ENCODE results near the gene BRSK2. TPM values are rescaled to one million over a fixed set of nuclear protein-coding genes. Genes with fewer than 3 reads are reported as not detected.
A peak's percentile ranks its signal among the peaks of the same experiment; 100 is the strongest.
"Not testable (repeated sequence)": the region's sequence is repeated elsewhere in the genome, so short reads cannot be mapped to it uniquely, and the experiment has no call there.

Gene BRSK2
- under 1 TPM; 0.15 to 0.80 (median 0.66) TPM for total RNA-seq

DNA sequence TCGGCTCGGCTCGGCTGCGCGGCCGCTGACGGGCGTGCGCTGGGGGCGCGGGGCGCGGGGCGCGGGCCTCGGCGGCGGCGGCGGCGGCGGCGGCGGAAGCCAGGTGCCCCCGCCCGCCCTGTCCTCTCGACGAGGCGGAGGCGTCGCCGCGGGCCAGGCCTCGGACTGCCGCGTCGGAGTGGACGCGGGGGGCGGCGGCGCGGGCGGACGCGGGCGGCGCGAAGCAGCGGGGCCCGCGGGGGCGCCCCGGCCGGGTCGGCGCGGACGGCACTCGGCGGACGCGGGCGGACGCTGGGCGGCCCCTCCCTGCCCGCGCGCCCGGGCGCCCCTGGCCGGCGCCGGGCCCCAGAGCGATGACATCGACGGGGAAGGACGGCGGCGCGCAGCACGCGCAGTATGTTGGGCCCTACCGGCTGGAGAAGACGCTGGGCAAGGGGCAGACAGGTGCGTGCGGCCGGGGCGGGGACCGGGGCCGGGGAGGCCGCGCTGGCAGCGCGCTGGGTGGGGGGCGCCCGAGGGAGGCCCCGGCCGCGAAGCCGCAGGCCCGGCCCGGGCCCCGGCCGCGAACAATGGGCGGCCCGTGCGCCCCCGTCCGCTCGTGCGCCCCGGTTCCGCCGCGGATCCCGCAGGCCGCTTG lies at the start of gene BRSK2:
TSS of gene BRSK2 (plus strand) at position 3 of the 637 bp plus-strand sequence. CDS start at position 354, 351 bp downstream.
- TF ChIP-seq POLR2A (IDR thresholded peaks at IDR 0.05): no peak
- TF ChIP-seq POLR2AphosphoS5 (IDR thresholded peaks at IDR 0.05): no peak
- TF ChIP-seq, protein P1, sequence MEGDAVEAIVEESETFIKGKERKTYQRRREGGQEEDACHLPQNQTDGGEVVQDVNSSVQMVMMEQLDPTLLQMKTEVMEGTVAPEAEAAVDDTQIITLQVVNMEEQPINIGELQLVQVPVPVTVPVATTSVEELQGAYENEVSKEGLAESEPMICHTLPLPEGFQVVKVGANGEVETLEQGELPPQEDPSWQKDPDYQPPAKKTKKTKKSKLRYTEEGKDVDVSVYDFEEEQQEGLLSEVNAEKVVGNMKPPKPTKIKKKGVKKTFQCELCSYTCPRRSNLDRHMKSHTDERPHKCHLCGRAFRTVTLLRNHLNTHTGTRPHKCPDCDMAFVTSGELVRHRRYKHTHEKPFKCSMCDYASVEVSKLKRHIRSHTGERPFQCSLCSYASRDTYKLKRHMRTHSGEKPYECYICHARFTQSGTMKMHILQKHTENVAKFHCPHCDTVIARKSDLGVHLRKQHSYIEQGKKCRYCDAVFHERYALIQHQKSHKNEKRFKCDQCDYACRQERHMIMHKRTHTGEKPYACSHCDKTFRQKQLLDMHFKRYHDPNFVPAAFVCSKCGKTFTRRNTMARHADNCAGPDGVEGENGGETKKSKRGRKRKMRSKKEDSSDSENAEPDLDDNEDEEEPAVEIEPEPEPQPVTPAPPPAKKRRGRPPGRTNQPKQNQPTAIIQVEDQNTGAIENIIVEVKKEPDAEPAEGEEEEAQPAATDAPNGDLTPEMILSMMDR (IDR thresholded peaks at IDR 0.05): no peak
- H3K36me3 ChIP-seq: no peaks in the 10 kb centered on the region
- H3K27ac ChIP-seq: peak within 1 kb of the TSS in 1 of 2 donors; percentile 33
- peaks cover 3 to 33% of the 10 kb centered on the region in 2 donors for H3K27me3 ChIP-seq
- peaks cover 4 to 5% of the 10 kb centered on the region in 2 donors for H3K4me1 ChIP-seq
- peak within 1 kb of the TSS; percentile 39 to 74 (median 47) for H3K4me3 ChIP-seq
- intact Hi-C loops (cut with DNase I; ENCODE audit: low total_unique reads): no loop called here
- DNase-seq (ENCODE audit: low spot score in 2 of 2): no peak
- no peaks in the 10 kb centered on the region for H3K9me3 ChIP-seq

DNA sequence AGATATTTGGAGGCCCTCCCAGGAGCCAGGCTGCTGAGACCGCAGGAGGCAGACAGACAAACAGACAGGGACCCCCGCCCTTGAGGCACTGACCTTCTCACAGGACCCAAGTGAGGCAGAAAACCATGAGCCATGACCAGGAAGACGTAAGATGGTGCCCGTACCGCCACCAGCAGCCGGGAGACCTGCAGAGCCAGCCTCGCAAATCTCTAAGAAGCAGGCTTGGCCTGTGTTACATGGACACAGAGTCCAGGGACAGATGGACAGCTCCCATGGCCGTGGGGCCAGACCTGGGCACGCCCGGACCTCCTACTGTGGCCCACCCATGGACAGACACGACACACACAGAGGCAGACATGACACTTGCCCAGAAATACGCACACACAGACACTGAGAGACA lies 49.6 kb upstream of the BRSK2 start:
- peaks cover 4 to 11% of the 10 kb centered on the region in 2 donors for H3K4me1 ChIP-seq
- H3K9me3 ChIP-seq: no peaks in the 10 kb centered on the region
- no peak for DNase-seq (ENCODE audit: low spot score in 2 of 2)
- no peaks in the 10 kb centered on the region for H3K36me3 ChIP-seq
- no peaks in the 10 kb centered on the region for H3K27me3 ChIP-seq
- intact Hi-C loops (cut with DNase I; ENCODE audit: low total_unique reads): no loop called here
- TF ChIP-seq, protein P1 (IDR thresholded peaks at IDR 0.05): no peak
- no peak for TF ChIP-seq POLR2A (IDR thresholded peaks at IDR 0.05)
- TF ChIP-seq POLR2AphosphoS5 (IDR thresholded peaks at IDR 0.05): no peak
- H3K27ac ChIP-seq: no peak overlapping the region
- H3K4me3 ChIP-seq: no peak overlapping the region

DNA sequence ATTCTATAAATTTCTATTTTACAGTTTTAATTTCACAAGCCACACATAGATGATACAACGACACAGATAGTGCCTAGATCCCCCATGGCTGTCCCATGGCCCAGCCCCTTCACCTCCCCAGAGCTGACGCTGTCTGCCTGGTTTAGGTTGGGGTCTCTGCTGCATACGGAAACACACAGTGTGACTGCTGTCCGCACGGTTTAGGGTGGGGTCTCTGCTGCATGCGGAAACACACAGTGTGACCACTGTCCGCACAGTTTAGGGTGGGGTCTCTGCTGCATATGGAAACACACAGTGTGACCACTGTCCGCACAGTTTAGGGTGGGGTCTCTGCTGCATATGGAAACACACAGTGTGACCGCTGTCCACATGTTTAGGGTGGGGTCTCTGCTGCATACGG lies 48.5 kb upstream of the BRSK2 start:
- H3K36me3 ChIP-seq; H3K4me1 ChIP-seq; H3K4me3 ChIP-seq; intact Hi-C loops (cut with DNase I; ENCODE audit: low total_unique reads); H3K27ac ChIP-seq; H3K9me3 ChIP-seq; H3K27me3 ChIP-seq; DNase-seq (ENCODE audit: low spot score in 2 of 2): not testable (repeated sequence)

DNA sequence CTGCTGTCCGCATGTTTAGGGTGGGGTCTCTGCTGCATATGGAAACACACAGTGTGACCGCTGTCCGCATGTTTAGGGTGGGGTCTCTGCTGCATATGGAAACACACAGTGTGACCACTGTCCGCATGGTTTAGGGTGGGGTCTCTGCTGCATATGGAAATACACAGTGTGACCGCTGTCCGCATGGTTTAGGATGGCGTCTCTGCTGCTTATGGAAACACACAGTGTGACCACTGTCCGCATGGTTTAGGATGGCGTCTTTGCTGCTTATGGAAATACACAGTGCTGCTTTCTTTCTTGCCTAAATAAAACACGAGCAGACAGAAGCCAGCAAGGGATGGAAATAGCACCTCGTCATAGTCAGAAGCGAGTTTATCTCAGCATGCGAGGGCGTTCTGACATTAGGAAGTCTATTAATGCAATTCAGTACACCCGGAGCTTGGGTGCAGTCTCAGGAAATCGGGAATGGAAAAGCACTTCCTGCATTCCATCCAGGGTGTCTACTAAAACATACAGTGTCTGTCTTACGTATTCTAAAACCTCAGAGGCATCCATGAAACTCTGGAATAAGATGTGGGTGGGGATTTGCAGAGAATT lies 47.7 kb upstream of the BRSK2 start:
- no peaks in the 10 kb centered on the region for H3K36me3 ChIP-seq
- no peaks in the 10 kb centered on the region for H3K4me1 ChIP-seq
- DNase-seq (ENCODE audit: low spot score in 2 of 2): no peak
- TF ChIP-seq, protein P1 (IDR thresholded peaks at IDR 0.05): no peak
- TF ChIP-seq POLR2A (IDR thresholded peaks at IDR 0.05): no peak
- no peak for TF ChIP-seq POLR2AphosphoS5 (IDR thresholded peaks at IDR 0.05)
- H3K27ac ChIP-seq: no peak overlapping the region
- H3K9me3 ChIP-seq: no peaks in the 10 kb centered on the region
- no peak overlapping the region for H3K4me3 ChIP-seq
- intact Hi-C loops (cut with DNase I; ENCODE audit: low total_unique reads): no loop called here
- H3K27me3 ChIP-seq: no peaks in the 10 kb centered on the region

DNA sequence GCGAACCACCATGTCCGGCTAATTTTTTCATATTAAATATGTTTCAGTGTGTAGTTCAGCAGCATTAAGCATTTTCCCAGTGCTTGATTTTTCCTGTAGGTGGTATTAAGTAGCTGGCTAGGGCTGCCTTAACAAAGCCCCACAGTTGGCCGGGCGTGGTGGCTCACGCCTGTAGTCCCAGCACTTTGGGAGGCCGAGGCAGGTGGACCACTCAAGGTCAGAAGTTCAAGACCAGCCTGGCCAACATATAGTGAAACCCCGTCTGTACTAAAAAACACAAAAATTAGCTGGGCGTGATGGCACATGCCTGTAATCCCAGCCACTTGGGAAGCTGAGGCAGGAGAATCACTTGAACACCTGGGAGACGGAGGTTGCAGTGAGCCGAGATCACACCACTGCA lies 46.8 kb upstream of the BRSK2 start:
- intact Hi-C loops (cut with DNase I; ENCODE audit: low total_unique reads): no loop called here
- Histone ChIP-seq H3K27me3 (no peaks in the 10 kb centered on the region), H3K27ac (no peak overlapping the region), H3K36me3 (no peaks in the 10 kb centered on the region), H3K4me1 (no peaks in the 10 kb centered on the region), H3K4me3 (no peak overlapping the region), H3K9me3 (no peaks in the 10 kb centered on the region)
- no peak for TF ChIP-seq POLR2A (IDR thresholded peaks at IDR 0.05)
- TF ChIP-seq, protein P1 (IDR thresholded peaks at IDR 0.05): no peak
- no peak for TF ChIP-seq POLR2AphosphoS5 (IDR thresholded peaks at IDR 0.05)
- DNase-seq (ENCODE audit: low spot score in 2 of 2): no peak

Data from breast epithelium (tissue), 4 donors.